ENCODE data around the gene PKIG. TPM values are rescaled to one million over a fixed set of nuclear protein-coding genes. Genes with fewer than 3 reads are reported as not detected.

PKIG gene
- total RNA-seq, 1 experiment from 2014 or later = 41.9 TPM

DNA sequence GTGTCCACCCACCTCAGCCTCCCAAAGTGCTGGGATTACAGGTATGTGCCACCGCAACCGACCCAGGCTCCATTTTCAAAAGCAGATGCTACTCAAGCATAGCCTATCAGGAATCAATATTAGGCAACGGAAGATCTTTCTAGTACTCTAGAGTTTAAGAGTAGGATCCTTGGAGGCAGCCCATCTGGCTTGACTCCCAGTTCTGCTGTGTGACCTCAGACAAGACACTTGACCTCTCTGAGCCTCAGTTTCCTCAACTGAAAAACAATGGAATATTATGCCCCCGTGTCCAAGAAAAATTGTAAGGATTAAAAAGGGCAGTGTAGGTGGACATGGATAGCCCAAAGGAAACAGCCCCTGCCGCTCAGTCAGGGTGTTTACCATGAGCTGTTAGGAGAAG lies 54.7 kb downstream of the PKIG start:
- Histone ChIP-seq H3K9me2 (ENCODE audit: insufficient read depth) (no peaks in the 10 kb centered on the region), H3K36me3 (ENCODE audit: low read depth) (no peaks in the 10 kb centered on the region), H3K9me3 (ENCODE audit: insufficient read depth, low read depth) (no peaks in the 10 kb centered on the region), H3K27me3 (ENCODE audit: insufficient read depth, low read depth) (no peaks in the 10 kb centered on the region), H3K4me1 (replicated peaks; ENCODE audit: insufficient read depth) (peaks cover 5% of the 10 kb centered on the region), H4K20me1 (ENCODE audit: insufficient read depth) (no peaks in the 10 kb centered on the region), H3K4me3 (no peak overlapping the region), H3K4me2 (no peak overlapping the region), H3K27ac (no peak overlapping the region), H2AFZ (no peak overlapping the region), H3K79me2 (ENCODE audit: low read depth) (no peaks in the 10 kb centered on the region), H3F3A (ENCODE audit: insufficient read depth, low read depth) (no peaks in the 10 kb centered on the region)
- CTCF ChIA-PET = no interaction called here
- DNase-seq = no peak
- no peak for TF ChIP-seq EZH2 (IDR thresholded peaks at IDR 0.05; ENCODE audit: low read depth)
- TF ChIP-seq, protein P1, sequence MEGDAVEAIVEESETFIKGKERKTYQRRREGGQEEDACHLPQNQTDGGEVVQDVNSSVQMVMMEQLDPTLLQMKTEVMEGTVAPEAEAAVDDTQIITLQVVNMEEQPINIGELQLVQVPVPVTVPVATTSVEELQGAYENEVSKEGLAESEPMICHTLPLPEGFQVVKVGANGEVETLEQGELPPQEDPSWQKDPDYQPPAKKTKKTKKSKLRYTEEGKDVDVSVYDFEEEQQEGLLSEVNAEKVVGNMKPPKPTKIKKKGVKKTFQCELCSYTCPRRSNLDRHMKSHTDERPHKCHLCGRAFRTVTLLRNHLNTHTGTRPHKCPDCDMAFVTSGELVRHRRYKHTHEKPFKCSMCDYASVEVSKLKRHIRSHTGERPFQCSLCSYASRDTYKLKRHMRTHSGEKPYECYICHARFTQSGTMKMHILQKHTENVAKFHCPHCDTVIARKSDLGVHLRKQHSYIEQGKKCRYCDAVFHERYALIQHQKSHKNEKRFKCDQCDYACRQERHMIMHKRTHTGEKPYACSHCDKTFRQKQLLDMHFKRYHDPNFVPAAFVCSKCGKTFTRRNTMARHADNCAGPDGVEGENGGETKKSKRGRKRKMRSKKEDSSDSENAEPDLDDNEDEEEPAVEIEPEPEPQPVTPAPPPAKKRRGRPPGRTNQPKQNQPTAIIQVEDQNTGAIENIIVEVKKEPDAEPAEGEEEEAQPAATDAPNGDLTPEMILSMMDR (conservative IDR thresholded peaks at IDR 0.05) = no peak
- POLR2A ChIA-PET (ENCODE audit: unreplicated experiment) = interaction anchor here (0.6 to 0.7 kb wide), 2 partner anchors 35 to 71 kb away, joined by 4 to 5 read pairs; no protein-coding TSS in a partner anchor
- no TSS peak for BruUV-seq (replicated peaks)
- intact Hi-C loops (cut with micrococcal nuclease; ENCODE audit: unreplicated experiment) = no loop called here

DNA sequence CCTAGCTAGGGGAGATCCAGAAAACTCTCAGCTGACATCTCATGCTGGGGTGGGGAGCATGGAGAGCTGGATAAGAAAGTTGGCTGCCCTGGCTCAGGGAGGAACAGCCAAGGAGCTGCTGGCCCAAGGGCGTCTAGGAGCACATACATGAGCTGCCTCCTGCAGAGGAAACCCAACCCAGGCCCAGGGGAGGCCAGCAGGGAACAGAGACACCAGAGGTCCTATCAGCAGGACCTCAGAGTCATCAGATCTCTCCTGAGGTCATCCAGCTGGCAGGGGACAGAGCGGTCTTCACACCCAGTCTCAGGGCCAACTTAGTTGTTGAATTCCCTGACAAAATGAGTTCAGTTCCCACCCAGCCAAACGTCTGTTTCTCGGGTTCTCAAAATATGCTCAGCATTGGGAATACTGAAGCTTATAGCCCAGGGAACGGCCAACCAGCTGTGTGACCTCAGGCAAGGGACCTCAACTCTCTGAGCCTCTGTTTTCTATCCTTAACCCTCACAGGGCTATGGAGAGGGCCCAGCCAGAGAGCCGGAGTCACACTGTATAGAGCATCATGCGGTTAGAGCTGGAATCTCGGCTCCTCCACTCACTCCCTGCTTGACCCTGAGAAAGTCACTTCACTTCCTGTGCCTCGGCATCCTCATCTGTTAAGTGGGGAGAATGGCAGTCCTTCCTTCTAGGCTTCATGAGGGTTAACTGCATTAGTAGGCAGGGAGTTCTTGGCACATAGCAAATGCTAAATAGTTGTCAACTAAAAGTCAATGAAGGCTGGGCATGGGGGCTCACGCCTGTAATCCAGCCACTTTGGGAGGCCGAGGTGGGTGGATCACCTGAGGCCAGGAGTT lies 55.4 kb downstream of the PKIG start:
- Histone ChIP-seq H3F3A (ENCODE audit: insufficient read depth, low read depth) (peaks cover 3% of the 10 kb centered on the region; the same call in 1 of the 2 replicates), H3K79me2 (ENCODE audit: low read depth) (no peaks in the 10 kb centered on the region), H2AFZ (no peak overlapping the region), H3K4me1 (replicated peaks; ENCODE audit: insufficient read depth) (peaks cover 12% of the 10 kb centered on the region), H3K4me3 (no peak overlapping the region), H3K36me3 (ENCODE audit: low read depth) (no peaks in the 10 kb centered on the region), H3K9me2 (ENCODE audit: insufficient read depth) (no peaks in the 10 kb centered on the region), H3K4me2 (no peak overlapping the region), H3K27me3 (ENCODE audit: insufficient read depth, low read depth) (no peaks in the 10 kb centered on the region), H3K9me3 (ENCODE audit: insufficient read depth, low read depth) (no peaks in the 10 kb centered on the region), H3K27ac (no peak overlapping the region), H4K20me1 (ENCODE audit: insufficient read depth) (no peaks in the 10 kb centered on the region)
- ChIA-PET POLR2A (ENCODE audit: unreplicated experiment) (interaction anchor here (0.6 kb wide), 1 partner anchor 34 kb away, joined by 4 read pairs; no protein-coding TSS in a partner anchor), CTCF (interaction anchor here (0.6 kb wide), 1 partner anchor 229 kb away, joined by 11 read pairs; no protein-coding TSS in a partner anchor)
- DNase-seq = no peak
- TF ChIP-seq, protein P1 (conservative IDR thresholded peaks at IDR 0.05) = no peak
- no peak for TF ChIP-seq EZH2 (IDR thresholded peaks at IDR 0.05; ENCODE audit: low read depth)
- BruUV-seq (replicated peaks) = no TSS peak
- intact Hi-C loops (cut with micrococcal nuclease; ENCODE audit: unreplicated experiment) = no loop called here

DNA sequence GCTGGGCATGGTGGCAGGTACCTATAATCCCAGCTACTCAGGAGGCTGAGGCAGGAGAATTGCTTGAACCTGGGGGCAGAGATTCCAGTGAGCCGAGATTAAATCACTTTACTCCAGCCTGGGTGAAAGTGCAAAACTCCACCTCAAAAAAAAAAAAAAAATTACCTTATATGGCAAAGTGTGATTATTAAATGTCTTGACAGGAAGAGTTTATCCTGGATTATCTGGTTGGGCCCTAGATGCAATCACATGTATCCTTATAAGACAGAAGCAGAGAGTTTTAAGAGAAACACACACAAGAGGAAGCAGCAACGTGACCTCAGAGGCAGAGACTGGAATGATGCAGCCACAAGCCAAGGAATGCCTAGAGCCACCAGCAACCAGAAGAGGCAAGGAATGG lies 58.1 kb downstream of the PKIG start:
- no peak for TF ChIP-seq EZH2 (IDR thresholded peaks at IDR 0.05; ENCODE audit: low read depth)
- TF ChIP-seq, protein P1 (conservative IDR thresholded peaks at IDR 0.05) = no peak
- H3K27ac ChIP-seq = no peak overlapping the region
- CTCF ChIA-PET = no interaction called here

More for the DNA sequence above, 58.1 kb downstream of the PKIG start:
- Histone ChIP-seq H3K79me2 (ENCODE audit: low read depth) (no peaks in the 10 kb centered on the region), H3F3A (ENCODE audit: insufficient read depth, low read depth) (peaks cover 25% of the 10 kb centered on the region), H2AFZ (no peak overlapping the region), H3K4me2 (no peak overlapping the region), H3K36me3 (ENCODE audit: low read depth) (no peaks in the 10 kb centered on the region), H3K4me3 (no peak overlapping the region), H3K27me3 (ENCODE audit: insufficient read depth, low read depth) (no peaks in the 10 kb centered on the region), H3K9me3 (ENCODE audit: insufficient read depth, low read depth) (no peaks in the 10 kb centered on the region), H4K20me1 (ENCODE audit: insufficient read depth) (no peaks in the 10 kb centered on the region), H3K4me1 (replicated peaks; ENCODE audit: insufficient read depth) (peaks cover 34% of the 10 kb centered on the region), H3K9me2 (ENCODE audit: insufficient read depth) (no peaks in the 10 kb centered on the region)
- POLR2A ChIA-PET (ENCODE audit: unreplicated experiment) = no interaction called here
- no peak for DNase-seq
- intact Hi-C loops (cut with micrococcal nuclease; ENCODE audit: unreplicated experiment) = no loop called here
- BruUV-seq (replicated peaks) = no TSS peak
